HK-2 (cell line): ENCODE measurements around the gene STXBP4.

Source experiments
- DNase-seq: peaks from one replicate; pipeline ENCODE4 v3.0.0-alpha.2; 2018; ENCODE audit not compliant: unreplicated experiment

STXBP4 gene, protein sequence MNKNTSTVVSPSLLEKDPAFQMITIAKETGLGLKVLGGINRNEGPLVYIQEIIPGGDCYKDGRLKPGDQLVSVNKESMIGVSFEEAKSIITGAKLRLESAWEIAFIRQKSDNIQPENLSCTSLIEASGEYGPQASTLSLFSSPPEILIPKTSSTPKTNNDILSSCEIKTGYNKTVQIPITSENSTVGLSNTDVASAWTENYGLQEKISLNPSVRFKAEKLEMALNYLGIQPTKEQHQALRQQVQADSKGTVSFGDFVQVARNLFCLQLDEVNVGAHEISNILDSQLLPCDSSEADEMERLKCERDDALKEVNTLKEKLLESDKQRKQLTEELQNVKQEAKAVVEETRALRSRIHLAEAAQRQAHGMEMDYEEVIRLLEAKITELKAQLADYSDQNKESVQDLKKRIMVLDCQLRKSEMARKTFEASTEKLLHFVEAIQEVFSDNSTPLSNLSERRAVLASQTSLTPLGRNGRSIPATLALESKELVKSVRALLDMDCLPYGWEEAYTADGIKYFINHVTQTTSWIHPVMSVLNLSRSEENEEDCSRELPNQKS

DNA sequence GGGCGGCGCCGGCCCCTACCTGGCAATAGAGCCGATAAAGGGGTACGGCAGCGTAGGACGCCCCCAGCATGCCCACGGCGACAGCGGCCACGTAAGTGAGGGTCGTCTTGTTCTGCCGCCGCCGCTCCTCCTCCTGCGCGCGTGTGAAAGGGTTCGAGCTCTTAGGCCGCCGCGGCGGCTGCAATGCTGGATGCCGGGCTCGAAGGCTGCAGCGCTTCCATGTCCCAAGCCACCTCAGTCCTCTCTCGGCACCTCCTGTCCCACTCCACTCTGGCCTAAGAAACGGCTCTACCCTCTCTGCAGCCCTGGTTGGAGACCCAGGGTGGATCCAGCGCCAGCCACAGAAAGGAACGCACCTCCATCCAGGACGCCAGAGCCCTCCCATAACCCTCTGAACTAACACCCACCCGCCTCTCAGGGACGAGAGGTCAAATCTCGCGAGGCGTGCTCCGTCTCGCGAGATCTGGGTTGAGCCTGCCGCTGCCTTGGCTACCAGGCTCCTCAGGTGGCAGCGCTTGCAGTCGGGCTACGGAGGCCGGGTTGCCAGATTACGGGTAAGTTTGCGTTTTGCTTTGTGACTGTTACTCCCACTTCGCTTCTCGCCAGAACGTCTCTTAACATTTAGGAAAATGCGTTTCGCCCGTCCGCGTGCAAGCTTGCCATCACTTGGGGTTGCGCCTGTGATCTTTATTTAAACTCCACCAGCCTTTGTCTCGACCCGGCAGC lies at the start of gene STXBP4, which contains the start of gene COX11:
STXBP4 (plus strand) TSS at position 504 of the 726 bp plus-strand sequence. CDS start 17,455 bp downstream, outside the sequence.
COX11 (minus strand) TSS at position 393 of the 726 bp plus-strand sequence; CDS start at position 385, 8 bp downstream.
- peak; percentile 96 for DNase-seq

GRCh38 chr17:54919425-54919824 lies 49.1 kb upstream of the STXBP4 start:
- no peak for DNase-seq

DNA sequence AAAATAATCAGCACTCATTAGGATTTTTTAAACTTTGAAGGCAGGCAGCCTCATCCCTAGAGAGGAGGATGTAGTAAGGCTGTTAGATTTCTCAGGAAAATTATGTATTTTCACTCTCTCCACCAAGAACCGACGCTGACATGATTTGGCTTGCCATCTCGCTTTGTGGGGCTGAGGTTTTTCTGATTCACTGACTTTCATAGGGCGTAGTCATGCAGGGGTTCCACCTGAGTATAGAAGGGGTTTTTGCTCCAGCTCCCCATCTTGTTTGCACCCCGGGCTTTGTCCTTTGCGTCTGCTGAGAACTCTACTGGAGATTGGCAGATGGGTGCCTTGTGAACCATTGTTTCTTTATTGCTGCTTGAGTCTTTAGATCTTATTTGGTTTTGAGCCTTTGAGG lies 47.7 kb upstream of the STXBP4 start:
- no peak for DNase-seq

DNA sequence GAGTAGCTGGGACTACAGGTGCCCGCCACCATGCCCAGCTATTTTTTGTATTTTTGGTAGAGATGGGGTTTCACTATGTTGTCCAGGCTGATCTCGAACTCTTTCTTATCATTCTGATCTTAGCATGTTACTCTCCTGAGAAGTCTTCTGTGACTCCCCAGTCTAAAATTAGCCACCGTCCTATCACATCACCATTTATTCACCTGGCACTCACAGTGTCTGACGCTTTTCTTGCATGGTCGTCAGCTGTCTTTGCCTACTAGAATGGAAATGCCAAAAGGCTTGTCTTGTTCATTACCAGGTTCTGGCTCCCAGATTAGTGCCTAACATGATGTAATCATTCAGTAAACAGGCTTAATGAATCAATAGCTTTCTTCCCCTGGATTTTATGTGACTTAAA lies 44.2 kb upstream of the STXBP4 start:
- no peak for DNase-seq

DNA sequence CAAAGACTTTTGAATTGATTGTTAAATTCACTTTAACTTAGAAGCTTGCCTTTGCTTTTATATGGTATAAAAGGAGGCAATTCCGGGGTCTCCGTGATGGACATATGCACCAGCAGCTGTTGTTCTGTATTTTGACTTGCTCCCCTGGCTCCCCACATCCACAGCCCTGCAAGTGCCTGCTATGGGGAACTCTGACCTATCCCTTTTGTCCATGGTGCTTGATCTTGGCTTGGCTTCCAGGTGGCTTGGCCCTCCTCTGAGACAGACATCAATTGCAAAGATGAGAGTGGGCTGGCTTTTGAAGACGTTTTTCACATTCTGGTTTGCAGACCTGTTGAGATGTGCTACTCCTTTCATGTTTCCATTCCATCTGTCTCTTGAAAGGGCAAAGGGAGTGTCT lies 41.0 kb upstream of the STXBP4 start:
- no peak for DNase-seq

- no peak for DNase-seq
These were observed 35.9 kb upstream of the STXBP4 start for GRCh38 chr17:54932711-54933110.

DNA sequence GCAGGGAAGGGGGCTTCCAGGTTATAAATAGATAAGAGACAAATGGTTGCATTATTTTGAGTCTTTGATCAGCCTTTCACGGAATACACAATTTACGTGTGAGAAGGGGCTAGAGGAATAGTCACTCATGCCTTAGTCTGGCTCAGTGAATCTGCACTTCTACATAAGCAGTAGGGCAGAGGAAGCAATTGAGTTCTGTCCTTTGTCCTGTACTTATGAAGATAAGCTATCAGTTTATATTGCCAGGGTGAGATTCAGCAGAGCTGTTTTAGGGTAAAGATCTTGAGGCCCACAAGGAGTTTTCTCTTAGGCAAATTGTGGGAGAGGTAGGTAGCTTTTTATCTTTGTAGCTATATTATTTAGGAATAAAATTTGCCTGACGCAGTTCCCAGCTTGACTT lies 34.6 kb upstream of the STXBP4 start:
- no peak for DNase-seq

DNA sequence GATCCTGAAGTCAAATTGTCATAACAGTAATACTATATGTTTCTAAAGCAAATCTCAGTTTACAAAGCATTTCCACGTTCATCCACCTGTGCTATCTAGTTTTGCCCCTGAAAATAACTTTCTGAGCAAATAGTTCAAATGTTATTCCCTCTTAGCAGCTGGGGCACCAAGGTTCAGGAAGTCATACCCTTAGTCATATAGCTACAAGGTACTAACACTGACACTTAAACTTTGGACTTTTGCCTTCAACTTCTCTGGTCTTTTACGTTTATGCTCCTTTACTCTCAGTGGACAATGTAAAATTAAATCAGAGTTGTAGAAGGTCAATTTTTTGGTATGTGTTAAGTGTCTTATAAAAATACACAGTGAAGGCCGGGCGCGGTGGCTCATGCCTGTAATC lies 33.1 kb upstream of the STXBP4 start:
- no peak for DNase-seq

DNA sequence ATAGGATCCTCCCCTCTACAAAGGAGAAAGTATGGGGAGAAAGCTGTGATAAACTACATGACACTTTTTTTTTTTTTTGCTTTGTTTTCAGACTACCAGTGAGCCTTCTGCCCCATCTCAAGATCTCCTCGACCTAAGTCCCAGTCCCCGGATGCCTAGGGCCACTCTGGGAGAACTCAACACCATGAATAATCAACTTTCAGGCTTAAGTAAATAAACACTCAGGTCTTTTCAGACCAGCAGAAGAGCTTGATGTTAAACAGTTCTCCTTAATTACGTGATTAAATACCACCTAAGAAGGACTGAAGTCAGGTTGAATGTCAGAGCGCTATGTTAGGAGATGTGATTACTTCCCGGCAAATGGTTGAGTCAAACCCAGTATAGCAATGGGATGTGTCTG lies 31.5 kb upstream of the STXBP4 start:
- no peak for DNase-seq

GRCh38 chr17:54937426-54937825 lies 31.1 kb upstream of the STXBP4 start:
- no peak for DNase-seq

DNA sequence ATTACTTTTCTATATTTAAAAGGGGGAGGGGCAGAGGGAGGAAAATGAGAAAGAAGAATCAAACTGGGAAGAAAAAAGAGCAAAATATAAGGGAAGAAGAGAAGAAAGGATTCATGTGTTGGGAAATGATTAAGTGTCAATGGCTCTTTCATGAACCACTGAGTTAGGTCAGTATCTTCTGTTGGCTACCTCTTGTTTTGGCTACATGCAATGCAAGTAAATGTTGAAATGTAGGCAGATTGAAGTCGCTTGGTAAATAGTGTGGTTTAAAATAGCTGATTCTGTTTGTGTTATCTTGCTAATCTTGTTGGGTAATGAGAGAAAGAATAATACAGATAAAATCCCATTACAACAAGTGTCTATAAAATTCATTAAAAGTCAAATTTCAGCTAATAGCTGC lies 27.3 kb upstream of the STXBP4 start:
- no peak for DNase-seq

- DNase-seq = no peak
These were observed 23.8 kb upstream of the STXBP4 start for GRCh38 chr17:54944796-54945195.

DNA sequence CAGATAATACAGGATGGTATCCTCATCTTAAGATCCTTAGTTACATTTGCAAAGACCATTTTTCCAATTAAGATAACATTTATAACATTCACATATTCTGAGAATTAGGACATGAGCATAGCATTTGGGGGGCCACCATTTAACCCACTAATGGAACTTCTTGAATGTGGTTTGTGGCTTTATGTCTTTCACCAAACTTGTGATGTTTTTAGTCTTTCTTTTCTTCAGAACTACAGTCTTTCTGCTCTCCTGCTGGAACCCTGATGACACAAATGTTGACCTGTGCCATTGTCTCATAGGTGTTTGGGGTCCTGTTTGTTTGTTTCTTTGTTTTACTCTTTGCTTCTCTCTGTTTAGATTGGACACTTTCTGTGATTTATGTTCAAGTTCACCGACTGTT lies 23.3 kb upstream of the STXBP4 start:
- DNase-seq = no peak

DNA sequence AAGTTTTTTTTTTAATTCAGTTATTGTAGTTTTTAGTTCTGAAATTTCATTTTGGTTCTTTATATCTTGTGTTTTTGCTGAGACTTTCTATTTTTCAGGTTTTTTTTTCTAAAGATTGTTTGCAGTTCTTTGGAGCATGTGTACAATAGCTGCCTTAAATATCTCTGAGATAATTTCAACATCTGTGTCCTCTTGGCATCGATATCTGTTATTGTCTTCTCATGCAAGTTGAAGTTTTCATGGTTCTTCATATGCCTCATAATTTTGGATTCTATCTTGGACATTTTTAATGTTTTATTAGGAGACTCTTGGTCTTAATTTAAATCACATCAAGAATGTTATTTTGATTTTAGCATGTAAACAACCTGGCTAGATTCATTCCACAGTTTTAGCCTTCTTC lies 22.9 kb upstream of the STXBP4 start:
- no peak for DNase-seq

DNA sequence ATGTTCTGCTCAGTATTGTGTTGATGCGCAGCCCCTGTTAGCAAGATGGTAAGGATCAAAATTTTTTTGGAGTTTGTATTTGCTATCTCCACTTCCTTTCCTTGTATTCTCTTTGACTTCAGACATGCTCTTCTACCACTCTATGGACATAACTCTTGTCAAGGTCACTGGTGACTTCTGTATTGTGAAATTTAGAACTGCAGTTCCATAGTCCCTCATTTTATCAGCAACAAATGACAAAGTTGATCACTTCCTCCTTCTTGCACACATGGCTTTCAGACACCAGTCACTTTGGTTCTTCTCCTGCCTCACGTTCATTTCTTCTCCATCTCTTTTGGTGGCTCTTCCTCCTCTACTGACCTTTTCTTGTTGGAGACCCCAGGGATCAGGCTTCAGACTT lies 21.2 kb upstream of the STXBP4 start:
- DNase-seq = no peak

DNA sequence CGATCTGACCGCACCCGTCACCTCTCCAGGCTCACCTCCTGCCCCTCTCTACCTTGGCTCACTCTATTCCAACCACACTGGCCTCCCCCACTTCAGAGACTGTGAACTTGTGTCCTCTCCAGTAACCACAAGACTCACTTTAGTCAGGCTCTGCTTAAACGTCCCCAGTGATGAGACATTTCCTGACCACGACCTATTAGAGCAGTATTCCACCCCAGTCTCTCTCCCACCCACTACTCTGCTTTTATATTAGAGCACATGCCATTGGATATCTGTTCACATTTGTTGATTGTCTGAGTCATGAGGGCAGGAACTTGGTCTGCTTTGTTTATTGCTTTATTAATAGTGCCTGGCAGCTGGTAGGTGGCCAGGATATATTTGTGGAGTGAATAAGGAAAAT lies 20.2 kb upstream of the STXBP4 start:
- peak; percentile 88 for DNase-seq

DNA sequence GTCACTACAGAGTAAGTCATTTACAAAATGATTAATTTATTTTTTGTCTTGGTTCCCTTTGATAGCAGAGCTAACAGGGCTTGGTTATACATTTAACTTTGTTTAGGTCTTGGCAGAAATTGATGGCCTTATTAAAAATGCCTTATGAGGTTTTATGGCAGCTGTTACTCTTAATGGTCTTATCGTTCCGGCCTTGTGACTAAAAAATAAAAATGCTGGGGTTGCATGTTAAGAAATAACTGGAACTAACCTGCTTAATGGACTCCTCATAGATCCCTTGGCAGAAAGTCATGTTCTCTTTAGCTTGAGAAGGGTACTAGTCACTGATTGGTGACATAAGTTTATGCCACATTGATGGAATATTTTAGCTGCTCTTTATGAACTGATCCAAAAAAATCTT lies 18.4 kb upstream of the STXBP4 start:
- no peak for DNase-seq

DNA sequence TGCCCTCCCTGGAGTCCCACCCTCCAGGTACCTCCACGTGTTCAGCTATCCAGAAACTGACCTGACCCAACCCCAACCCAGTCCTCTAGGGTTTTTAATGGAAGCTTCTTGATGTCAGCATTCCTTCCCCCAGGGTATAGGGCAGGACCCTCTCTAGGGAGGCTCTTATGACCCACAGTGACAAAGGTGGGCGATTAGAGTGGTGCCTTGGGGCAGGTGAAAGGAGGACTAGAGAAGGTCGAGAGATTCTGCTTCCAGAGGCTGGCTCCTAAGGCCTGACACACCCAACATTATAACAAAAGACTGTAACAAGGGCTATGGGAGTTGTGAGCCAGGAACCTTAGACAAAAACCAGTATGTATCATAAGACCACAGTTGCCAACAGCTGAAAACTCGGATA lies 17.3 kb upstream of the STXBP4 start:
- no peak for DNase-seq

- no peak for DNase-seq
These were observed 11.8 kb upstream of the STXBP4 start for GRCh38 chr17:54956791-54957190.

GRCh38 chr17:54967621-54968261 lies 824 bp upstream of the STXBP4 start:
- peak; percentile 53 for DNase-seq

DNA sequence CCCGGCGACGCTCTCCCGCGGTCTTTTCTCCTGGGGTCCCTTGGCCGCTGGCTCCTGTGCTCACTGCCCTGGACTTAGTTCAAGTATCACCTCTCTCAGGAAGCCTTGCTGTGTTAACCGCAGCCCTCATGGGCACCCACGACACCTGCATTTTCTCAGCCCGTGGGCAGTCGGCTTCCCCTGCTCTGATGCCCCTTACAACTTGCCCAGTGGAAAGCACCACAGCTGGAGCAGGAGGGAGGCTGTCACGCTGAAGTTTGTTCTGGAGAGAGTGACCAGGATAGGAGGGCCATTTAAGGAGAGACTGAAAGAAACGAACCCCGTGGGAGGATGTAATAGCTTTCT lies 395 bp downstream of the STXBP4 start:
- DNase-seq = no peak
